GM21825 (cell line): ENCODE measurements around the gene MRPL12.

Source experiments
- ATAC-seq: cut with Tn5 transposase; IDR thresholded peaks from one replicate; pipeline ENCODE4 v1.9.1; 2021; ENCODE audit warnings: mild to moderate bottlenecking, moderate library complexity; ENCODE audit not compliant: unreplicated experiment

Gene MRPL12

DNA sequence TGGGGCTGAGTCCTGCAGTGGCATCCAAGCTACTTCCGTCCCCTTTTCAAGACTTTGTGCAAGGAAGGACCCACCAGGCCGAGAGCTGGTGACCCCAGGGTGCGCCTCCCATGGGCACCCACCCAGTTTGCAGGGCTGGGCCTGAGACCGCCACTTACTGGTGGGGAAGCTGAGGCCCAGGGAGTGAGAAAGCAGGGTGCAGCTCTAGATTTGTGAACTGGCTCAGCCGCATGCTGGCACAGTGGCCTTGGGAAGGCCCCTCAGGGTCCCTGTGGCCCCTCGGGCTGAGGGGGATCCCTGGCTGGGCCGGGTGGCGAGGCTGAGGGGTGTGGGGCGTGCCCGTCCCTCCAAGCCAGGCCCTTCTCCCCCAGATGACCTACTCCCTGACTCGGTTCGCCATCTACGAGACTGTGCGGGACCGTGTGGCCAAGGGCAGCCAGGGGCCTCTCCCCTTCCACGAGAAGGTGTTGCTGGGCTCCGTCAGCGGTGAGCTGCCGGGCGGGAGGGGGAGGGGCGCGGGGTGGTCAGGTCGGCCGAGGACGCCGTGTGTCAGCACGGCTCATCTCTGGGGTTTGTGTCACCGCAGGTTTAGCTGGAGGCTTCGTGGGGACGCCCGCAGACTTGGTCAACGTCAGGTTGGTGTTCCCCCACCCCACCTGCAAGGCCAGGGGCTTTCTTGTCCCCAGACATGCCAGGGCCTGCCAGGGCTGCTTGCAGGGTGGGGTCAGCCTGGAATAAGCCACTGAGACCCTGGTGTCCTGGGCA is 12.1 kb downstream of the MRPL12 start:
- ATAC-seq, result no peak

- ATAC-seq, result no peak
Observed at GRCh38 chr17:81715872-81716673, 12.9 kb downstream of the MRPL12 start.

GRCh38 chr17:81716674-81716996 is 13.5 kb downstream of the MRPL12 start:
- ATAC-seq, result no peak

DNA sequence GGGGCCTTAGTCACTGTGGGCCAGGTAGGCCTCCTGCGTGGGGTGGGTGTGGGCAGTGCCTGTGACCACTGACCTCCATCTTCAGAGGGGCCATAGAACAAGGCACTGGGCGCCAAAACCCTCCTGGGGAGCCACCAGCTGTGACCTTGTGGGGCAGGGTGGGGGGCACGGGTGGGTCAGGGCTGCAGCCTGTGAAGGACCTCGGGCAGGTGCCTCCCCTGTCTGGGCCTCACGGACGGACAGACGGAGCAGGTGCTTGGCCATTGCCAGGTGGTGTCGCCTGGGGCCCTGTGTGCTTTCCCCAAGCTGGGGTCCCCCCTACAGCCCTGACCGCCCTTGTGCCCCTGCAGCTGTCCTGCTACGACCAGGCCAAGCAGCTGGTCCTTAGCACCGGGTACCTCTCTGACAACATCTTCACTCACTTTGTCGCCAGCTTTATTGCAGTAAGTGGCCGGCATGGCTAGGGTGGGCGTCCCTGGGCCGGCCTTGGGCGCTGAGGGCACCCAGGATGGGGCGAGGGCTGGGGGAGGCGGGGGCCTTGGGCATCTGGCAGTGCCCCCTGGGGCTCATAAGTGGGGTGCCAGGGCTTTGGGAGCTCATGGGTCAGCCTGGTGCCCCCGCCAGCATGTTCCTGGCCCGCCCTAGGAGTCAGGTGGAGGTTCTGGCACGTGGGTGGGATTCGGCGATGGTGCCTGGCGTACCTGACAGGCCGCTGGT is 14.0 kb downstream of the MRPL12 start:
- ATAC-seq, result no peak

GRCh38 chr17:81717766-81718089 is 14.6 kb downstream of the MRPL12 start:
- ATAC-seq, result no peak

- no peak for ATAC-seq
Observed at GRCh38 chr17:81719410-81720266, 16.5 kb downstream of the MRPL12 start.

DNA sequence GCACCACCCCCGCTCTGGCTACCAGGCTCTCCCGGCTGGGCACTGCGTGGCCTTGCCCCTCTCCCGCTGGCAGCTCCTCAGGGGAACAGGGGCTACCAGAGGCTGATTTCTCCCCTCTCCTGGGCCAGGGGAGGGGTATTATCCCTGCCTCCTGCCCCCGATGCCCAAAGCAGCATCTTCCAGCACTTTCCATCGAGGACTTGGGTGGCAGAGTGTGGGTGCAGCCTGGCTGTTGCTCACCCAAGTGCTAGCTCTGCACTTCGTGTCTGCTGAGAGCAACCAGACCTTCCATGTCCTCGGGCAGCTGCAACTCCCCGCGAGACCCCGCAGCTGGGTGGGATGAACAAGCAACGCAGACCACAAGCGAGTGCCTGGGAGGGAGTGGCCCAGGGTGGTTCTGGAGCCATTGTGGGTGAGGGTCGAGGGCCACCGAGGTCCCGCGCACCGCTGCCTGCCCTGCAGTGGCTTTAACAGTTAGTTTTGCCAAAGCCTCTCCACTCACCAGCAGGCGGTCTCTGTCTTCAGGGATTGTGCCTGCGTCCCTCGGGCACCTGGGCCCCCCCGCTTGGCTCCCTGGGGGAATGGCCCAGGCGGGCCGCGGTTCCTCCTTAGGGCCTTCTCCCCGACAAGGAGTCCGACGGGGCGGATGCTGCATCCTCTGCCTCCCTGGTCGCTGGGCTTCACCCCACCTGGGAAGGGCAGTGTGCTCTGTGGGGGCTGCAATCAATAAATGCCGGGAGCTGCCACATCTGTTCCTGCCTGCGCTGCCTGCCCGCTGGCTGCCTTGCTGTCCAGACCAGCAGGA is 17.3 kb downstream of the MRPL12 start:
- no peak for ATAC-seq

DNA sequence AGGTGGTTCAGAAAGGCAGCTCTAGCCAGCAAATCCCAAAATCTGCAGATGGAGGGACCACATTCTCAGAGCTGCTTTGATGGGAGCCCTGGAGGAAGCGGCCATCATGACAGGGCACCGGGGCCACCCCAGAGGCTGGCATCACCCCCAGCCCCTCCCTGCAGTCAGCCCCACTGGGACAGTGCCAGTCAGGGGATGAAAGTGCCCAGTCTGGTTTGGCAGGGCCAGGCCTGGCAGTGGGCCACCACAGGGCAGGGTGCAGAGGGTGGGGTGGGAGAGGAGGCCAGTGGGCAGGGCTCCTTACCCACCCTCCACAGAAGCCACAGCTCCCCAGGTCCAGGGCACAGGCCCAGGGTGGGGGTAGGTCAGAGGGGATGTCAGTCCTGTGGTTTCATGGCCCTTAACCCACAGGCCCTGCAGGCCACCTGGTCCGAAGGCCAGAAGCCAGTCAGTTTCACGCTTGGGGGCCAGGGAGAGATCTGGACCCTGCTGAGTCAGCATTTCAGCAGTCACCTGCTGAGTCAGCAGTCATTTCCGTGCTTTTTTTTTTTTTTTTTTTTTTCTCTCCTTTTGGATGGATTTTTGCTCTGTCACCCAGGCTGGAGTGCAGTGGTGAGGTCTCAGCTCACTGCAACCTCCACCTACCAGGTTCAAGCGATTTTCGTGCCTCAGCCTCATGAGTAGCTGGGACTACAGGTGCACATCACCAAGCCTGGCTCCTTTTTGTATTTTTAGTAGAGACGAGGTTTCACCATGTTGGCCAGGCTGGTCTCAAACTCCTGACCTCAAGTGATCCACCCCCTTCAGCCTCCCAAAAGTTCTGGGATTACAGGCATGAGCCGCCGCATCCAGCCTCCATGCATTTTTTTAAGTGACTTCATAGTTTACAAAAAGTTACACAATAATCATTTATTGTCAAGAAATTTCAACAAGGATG is 19.3 kb downstream of the MRPL12 start:
- no peak for ATAC-seq

GRCh38 chr17:81723651-81724209 is 20.6 kb downstream of the MRPL12 start:
- ATAC-seq, result no peak

GRCh38 chr17:81725439-81725838 is 22.3 kb downstream of the MRPL12 start:
- no peak for ATAC-seq

DNA sequence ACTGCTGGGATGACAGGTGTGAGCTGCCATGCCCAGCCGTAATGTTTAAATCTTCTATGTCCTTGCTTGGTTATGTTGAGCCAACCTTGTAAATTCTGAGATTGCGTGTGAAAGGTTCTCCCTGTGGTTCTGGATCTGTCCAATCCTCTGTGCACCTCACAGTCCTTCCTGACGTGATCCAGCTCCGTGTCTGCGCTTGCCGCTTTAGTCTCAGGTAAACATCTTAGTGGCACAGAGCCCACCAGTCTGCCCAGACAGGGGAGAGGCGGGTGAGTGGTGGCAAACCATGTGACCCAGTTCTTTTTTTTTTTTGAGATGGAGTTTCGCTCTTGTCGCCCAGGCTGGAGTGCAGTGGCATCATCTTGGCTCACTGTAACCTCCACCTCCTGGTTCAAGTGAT is 22.8 kb downstream of the MRPL12 start:
- ATAC-seq, result no peak

GRCh38 chr17:81727324-81728031 is 24.3 kb downstream of the MRPL12 start:
- no peak for ATAC-seq

DNA sequence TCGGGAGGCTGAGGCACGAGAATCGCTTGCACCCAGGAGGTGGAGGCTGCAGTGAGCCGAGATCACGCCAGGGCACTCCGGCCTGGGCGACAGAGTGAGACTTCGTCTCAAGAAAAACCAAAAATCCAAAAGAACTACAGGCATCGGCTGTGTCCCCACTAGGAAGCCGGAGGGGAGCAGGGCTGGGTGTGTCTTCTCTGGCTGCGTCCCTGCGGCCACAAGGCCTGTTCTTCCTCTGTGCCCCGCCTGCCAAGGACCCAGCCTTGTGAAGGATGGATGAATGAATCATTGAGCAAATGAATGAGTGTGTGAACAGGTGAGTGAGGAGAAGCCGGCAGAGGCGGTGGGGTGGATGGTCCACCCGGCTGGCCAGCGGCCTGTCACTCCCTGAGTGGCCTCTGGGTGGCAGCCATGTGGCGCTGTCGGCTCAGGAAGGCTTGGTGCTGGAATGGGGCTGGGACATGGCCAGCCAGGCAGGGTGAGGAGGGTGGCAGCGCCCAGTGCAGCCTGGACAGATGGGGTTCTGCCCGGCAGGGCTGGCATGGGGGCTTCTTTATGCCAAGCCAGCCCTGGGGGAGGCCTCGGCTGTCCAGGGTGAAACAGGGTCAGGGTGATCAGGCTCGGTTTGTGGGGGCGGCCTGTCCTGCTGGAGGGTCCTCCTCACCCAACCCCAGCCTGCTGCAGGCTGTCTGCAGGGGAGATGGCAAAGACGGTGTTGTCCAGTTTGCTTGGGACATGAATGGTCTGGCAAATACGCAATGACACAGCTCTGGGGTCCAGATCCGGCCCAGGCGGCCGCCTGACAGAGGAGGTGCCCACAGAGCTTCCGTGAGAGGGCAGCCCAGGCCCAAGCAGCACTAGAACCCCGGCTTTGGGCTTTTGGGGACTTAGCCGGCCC is 30.6 kb downstream of the MRPL12 start:
- no peak for ATAC-seq

DNA sequence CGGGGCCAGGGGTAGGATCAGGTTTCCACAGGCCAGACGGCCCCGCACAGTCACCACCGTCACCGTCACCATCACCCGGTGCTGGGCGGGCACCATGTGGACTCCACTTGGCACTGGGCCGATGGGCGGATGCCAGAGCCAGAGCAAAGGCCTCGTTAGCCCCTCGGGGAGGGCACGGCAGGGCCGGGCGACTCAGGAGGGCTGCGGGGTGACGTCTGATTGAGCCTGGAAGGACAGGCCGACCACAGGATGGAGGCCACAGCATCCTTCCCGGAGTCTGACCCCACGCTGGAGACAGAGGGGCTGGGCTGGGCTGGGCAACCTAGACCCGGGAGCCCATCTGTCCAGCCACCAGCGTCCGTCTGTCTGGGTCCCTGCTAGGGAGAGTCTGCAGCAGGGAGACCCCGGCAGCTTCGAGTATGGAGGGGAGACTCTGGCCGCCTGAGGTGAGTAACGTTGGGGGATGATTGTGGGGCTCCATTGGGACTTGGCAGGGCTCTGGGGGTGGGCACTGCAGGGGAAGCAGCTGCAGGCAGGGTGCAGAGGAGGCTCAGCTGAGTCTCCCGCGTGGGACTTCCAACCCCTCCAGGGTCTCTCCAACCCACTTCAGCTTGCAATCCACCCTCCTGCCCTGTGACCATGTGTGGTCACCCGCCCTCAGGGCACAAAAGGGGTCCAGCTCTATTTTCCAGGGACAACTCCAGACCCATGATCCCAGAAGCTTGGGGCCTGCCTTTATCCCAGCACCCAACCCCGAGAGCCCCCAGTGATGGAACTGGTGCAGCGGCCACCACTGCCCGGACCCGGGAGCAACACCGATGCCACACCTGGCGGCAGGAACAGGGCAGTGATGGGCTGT is 31.5 kb downstream of the MRPL12 start:
- no peak for ATAC-seq

- ATAC-seq, result no peak
Observed at GRCh38 chr17:81735264-81736102, 32.3 kb downstream of the MRPL12 start.
